NK-92 (cell line): Measurements from ENCODE around the gene TNIP3.

Experiments used
- DNase-seq: peaks from one replicate; lab custom pipeline; 2025; ENCODE audit not compliant: unreplicated experiment; lab: John Stamatoyannopoulos, UW

Gene TNIP3

GRCh38 chr4:121140716-121141460 is 23.2 kb downstream of the TNIP3 start:
- DNase-seq: no peak

- no peak for DNase-seq
These were observed 24.4 kb downstream of the TNIP3 start for GRCh38 chr4:121139533-121140222.

- no peak for DNase-seq
These were observed 25.9 kb downstream of the TNIP3 start for GRCh38 chr4:121138039-121138825.

- no peak for DNase-seq
These were observed 33.8 kb downstream of the TNIP3 start for GRCh38 chr4:121130326-121130660.

- no peak for DNase-seq
These were observed 34.4 kb downstream of the TNIP3 start for GRCh38 chr4:121129606-121130325.

- no peak for DNase-seq
These were observed 37.0 kb downstream of the TNIP3 start for GRCh38 chr4:121127100-121127499.

GRCh38 chr4:121126449-121127006 is 37.6 kb downstream of the TNIP3 start:
- DNase-seq: no peak

- DNase-seq: no peak
These were observed 38.6 kb downstream of the TNIP3 start for GRCh38 chr4:121125498-121125885.

- DNase-seq: no peak
These were observed 41.5 kb downstream of the TNIP3 start for GRCh38 chr4:121122661-121123060.

- no peak for DNase-seq
These were observed 44.4 kb downstream of the TNIP3 start for GRCh38 chr4:121119715-121120114.

- DNase-seq: no peak
These were observed 45.8 kb downstream of the TNIP3 start for GRCh38 chr4:121118344-121118743.

GRCh38 chr4:121114756-121115155 is 49.4 kb downstream of the TNIP3 start:
- DNase-seq: no peak

GRCh38 chr4:121112530-121112929 is 51.6 kb downstream of the TNIP3 start:
- no peak for DNase-seq

GRCh38 chr4:121108557-121108956 is 55.6 kb downstream of the TNIP3 start:
- DNase-seq: no peak

- no peak for DNase-seq
These were observed 56.6 kb downstream of the TNIP3 start for GRCh38 chr4:121107507-121107906.

GRCh38 chr4:121100093-121100775 is 63.9 kb downstream of the TNIP3 start:
- no peak for DNase-seq

GRCh38 chr4:121098266-121098665 is 65.9 kb downstream of the TNIP3 start:
- no peak for DNase-seq

GRCh38 chr4:121096629-121097028 is 67.5 kb downstream of the TNIP3 start:
- no peak for DNase-seq

GRCh38 chr4:121096191-121096590 is 67.9 kb downstream of the TNIP3 start:
- no peak for DNase-seq

GRCh38 chr4:121094297-121094966 is 69.7 kb downstream of the TNIP3 start:
- no peak for DNase-seq
